WTC11 (cell line): ENCODE results near the gene MYRF. TPM values are rescaled to one million over a fixed set of nuclear protein-coding genes. Genes with fewer than 3 reads are reported as not detected.

Source experiments
- ATAC-seq: fragments of 200-7000 bp; cut with Tn5 transposase; 2 replicates; pipeline ENCODE4 v1.10.0; 2021; ENCODE audit warnings: mild to moderate bottlenecking, moderate library complexity
- CTCF ChIA-PET: fragments of 300-600 bp; sonication (Branson Sonifier 250); formaldehyde crosslinking; loops from one replicate; lab custom pipeline; 2021; ENCODE audit warnings: antibody characterized with exemption; lab: Charles Lee
- POLR2A ChIA-PET: fragments of 350-600 bp; sonication (Branson Sonifier 250); formaldehyde crosslinking; loops from one replicate; lab custom pipeline; 2021; ENCODE audit warnings: antibody characterized with exemption; lab: Charles Lee
- DNase-seq: peaks from one replicate; pipeline ENCODE4 v3.0.0; 2021; ENCODE audit warnings: low spot score
- H3K27ac Mint-ChIP-seq: 2 replicates; pipeline ENCODE4 v1.8.0; 2021; ENCODE audit warnings: mixed read lengths
- H3K27me3 Mint-ChIP-seq: 2 replicates; pipeline ENCODE4 v1.8.0; 2021; ENCODE audit warnings: low read depth, mild to moderate bottlenecking, moderate library complexity, mixed read lengths
- H3K36me3 Mint-ChIP-seq: 2 replicates; pipeline ENCODE4 v1.8.0; 2021; ENCODE audit warnings: mixed read lengths
- H3K4me1 Mint-ChIP-seq: 2 replicates; pipeline ENCODE4 v1.8.0; 2022; ENCODE audit warnings: mixed read lengths
- H3K4me3 Mint-ChIP-seq: 2 replicates; pipeline ENCODE4 v1.8.0; 2021; ENCODE audit warnings: mild to moderate bottlenecking, moderate library complexity, mixed read lengths
- H3K9me3 Mint-ChIP-seq: 2 replicates; pipeline ENCODE4 v1.8.0; 2021; ENCODE audit warnings: mixed read lengths
- ARID4B ChIP-seq: sonication (generic); formaldehyde crosslinking; IDR thresholded peaks from 2 replicates; pipeline ENCODE4 v1.8.0; 2023; ENCODE audit warnings: missing genetic modification reagents, mild to moderate bottlenecking, borderline replicate concordance
- ATF6 ChIP-seq: sonication (generic); formaldehyde crosslinking; IDR thresholded peaks from 2 replicates; pipeline ENCODE4 v1.8.1; 2023; ENCODE audit warnings: mild to moderate bottlenecking, missing genetic modification reagents
- FOXP1 ChIP-seq: sonication (generic); formaldehyde crosslinking; IDR thresholded peaks from 2 replicates; pipeline ENCODE4 v1.8.0; 2022; ENCODE audit warnings: missing genetic modification reagents, mild to moderate bottlenecking, moderate library complexity, borderline replicate concordance
- KAT7 ChIP-seq: sonication (generic); formaldehyde crosslinking; IDR thresholded peaks from 2 replicates; pipeline ENCODE4 v1.8.1; 2023; ENCODE audit warnings: missing genetic modification reagents, mild to moderate bottlenecking, borderline replicate concordance
- MXD4 ChIP-seq: fragments of 250-450 bp; sonication (Bioruptor Pico); IDR thresholded peaks from 2 replicates; pipeline ENCODE4 v1.8.0; 2021; ENCODE audit warnings: mild to moderate bottlenecking, moderate library complexity, borderline replicate concordance
- OVOL2 ChIP-seq: fragments of 250-450 bp; sonication (Bioruptor Pico); IDR thresholded peaks from 2 replicates; pipeline ENCODE4 v1.9.0; 2021; ENCODE audit warnings: mild to moderate bottlenecking, borderline replicate concordance
- PREB ChIP-seq: sonication (generic); formaldehyde crosslinking; IDR thresholded peaks from 2 replicates; pipeline ENCODE4 v1.8.1; 2022; ENCODE audit warnings: mild to moderate bottlenecking, missing genetic modification reagents, moderate library complexity, borderline replicate concordance
- SOX15 ChIP-seq: fragments of 250-450 bp; sonication (Bioruptor Pico); IDR thresholded peaks from 2 replicates; pipeline ENCODE4 v1.9.0; 2021; ENCODE audit warnings: mild to moderate bottlenecking
- USF2 ChIP-seq: sonication (generic); formaldehyde crosslinking; IDR thresholded peaks from 2 replicates; pipeline ENCODE4 v1.8.1; 2023; ENCODE audit warnings: mild to moderate bottlenecking, missing genetic modification reagents, moderate library complexity
- ZBTB21 ChIP-seq: sonication (generic); formaldehyde crosslinking; IDR thresholded peaks from 2 replicates; pipeline ENCODE4 v1.8.1; 2023; ENCODE audit warnings: mild to moderate bottlenecking, missing genetic modification reagents, borderline replicate concordance
- ZNF121 ChIP-seq: sonication (generic); formaldehyde crosslinking; IDR thresholded peaks from 2 replicates; pipeline ENCODE4 v1.8.0; 2023; ENCODE audit warnings: missing genetic modification reagents
- ZNF425 ChIP-seq: fragments of 250-450 bp; sonication (Bioruptor Pico); conservative IDR thresholded peaks from 2 replicates; pipeline ENCODE4 v1.9.0; 2021; ENCODE audit warnings: mild to moderate bottlenecking
- total RNA-seq: library from RNA; stranded (reverse); gene quantifications from 3 replicates; pipeline ENCODE4 v1.2.3, GENCODE V29; 2021

MYRF gene
- total RNA-seq, 1 experiment from 2014 or later, result 5.9 TPM

GRCh38 chr11:61834278-61835048 lies 82.0 kb downstream of the MYRF start:
- ATAC-seq, result peak; percentile 87
- ChIA-PET POLR2A (interaction anchor here (0.6 to 1.8 kb wide), 8 partner anchors 10 to 608 kb away, joined by 3 to 20 read pairs (median 3); partner anchors contain the start of gene FADS1), CTCF (interaction anchor here (0.5 to 2.3 kb wide), 12 partner anchors 10 to 274 kb away, joined by 3 to 25 read pairs (median 4); partner anchors contain the start of gene FADS1)
- H3K4me1 Mint-ChIP-seq, result peaks cover 70% of the 10 kb centered on the region
- peaks cover 28% of the 10 kb centered on the region for H3K36me3 Mint-ChIP-seq
- TF ChIP-seq OVOL2 (CRISPR knock-in tag) (no peak), MXD4 (CRISPR knock-in tag) (no peak), FOXP1 (CRISPR knock-in tag) (no peak), PREB (CRISPR knock-in tag) (no peak), ATF6 (CRISPR knock-in tag) (no peak), ZNF425 (CRISPR knock-in tag) (no peak), SOX15 (CRISPR knock-in tag) (no peak), KAT7 (CRISPR knock-in tag) (no peak)
- TF ChIP-seq, all 79 proteins: peak for 0
- H3K27me3 Mint-ChIP-seq, result no peaks in the 10 kb centered on the region
- H3K27ac Mint-ChIP-seq, result peak overlapping the region; percentile 98
- no peak overlapping the region; the same call in 1 of the 2 replicates for H3K4me3 Mint-ChIP-seq
- peak; percentile 49 for DNase-seq
- no peaks in the 10 kb centered on the region for H3K9me3 Mint-ChIP-seq

GRCh38 chr11:61836193-61836592 lies 83.8 kb downstream of the MYRF start:
- 0 out of 2 replicates have a peak, but pooled peaks cover 3% of the 10 kb centered on the region for H3K9me3 Mint-ChIP-seq
- TF ChIP-seq USF2 (no peak), ZBTB21 (CRISPR knock-in tag) (no peak), ZNF121 (peak; percentile 88), ARID4B (CRISPR knock-in tag) (no peak)
- peaks cover 54% of the 10 kb centered on the region for H3K4me1 Mint-ChIP-seq
- H3K27ac Mint-ChIP-seq, result peak overlapping the region; percentile 88
- ATAC-seq, result no peak
- DNase-seq, result no peak
- ChIA-PET CTCF (no interaction called here), POLR2A (interaction anchor here (1.0 kb wide), 1 partner anchor 21 kb away, joined by 3 read pairs; no protein-coding TSS in a partner anchor)
- no peak overlapping the region for H3K4me3 Mint-ChIP-seq
- no peaks in the 10 kb centered on the region for H3K27me3 Mint-ChIP-seq
- H3K36me3 Mint-ChIP-seq, result peaks cover 46% of the 10 kb centered on the region
